ENCODE results near the gene SNTA1.

DNA sequence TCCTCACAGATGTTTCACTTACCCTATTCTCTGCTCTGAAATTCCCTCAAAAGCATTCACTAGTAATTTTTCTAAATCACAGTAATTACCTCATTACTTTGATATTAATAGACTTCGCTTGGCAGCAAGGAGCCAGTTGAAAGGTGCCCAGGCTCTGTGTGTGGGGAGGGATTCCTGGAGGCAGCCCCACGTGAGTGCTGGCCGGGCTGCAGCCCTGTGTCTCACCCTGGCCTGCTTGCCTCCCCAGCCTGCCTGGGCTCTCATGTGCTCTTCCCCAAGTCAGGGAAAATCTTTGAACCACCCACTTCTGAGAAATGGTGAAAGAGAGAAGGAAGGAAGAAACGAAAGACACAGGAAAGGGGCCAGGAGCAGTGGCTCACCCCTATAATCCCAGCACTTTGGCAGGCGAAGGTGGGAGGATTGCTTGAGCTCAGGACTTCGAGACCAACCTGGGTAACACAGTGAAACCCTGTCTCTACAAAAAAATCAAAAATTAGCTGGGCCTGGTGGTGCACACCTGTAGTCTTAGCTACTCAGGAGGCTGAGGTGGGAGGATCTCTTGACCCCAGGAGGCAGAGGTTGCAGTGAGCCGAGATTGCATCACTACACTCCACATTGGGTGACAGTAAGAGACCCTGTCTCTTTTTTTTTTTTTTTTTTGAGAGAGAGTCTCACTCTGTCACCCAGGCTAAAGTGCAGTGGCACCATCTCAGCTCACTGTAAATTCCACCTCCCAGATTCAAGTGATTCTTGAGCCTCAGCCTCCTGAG, 20.0 kb upstream of the SNTA1 start:
- TF ChIP-seq, protein P1, sequence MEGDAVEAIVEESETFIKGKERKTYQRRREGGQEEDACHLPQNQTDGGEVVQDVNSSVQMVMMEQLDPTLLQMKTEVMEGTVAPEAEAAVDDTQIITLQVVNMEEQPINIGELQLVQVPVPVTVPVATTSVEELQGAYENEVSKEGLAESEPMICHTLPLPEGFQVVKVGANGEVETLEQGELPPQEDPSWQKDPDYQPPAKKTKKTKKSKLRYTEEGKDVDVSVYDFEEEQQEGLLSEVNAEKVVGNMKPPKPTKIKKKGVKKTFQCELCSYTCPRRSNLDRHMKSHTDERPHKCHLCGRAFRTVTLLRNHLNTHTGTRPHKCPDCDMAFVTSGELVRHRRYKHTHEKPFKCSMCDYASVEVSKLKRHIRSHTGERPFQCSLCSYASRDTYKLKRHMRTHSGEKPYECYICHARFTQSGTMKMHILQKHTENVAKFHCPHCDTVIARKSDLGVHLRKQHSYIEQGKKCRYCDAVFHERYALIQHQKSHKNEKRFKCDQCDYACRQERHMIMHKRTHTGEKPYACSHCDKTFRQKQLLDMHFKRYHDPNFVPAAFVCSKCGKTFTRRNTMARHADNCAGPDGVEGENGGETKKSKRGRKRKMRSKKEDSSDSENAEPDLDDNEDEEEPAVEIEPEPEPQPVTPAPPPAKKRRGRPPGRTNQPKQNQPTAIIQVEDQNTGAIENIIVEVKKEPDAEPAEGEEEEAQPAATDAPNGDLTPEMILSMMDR (IDR thresholded peaks at IDR 0.05), result no peak
- no peak for TF ChIP-seq POLR2A (IDR thresholded peaks at IDR 0.05)
